Measurements from ENCODE around the gene THBD. TPM values are rescaled to one million over a fixed set of nuclear protein-coding genes. Genes with fewer than 3 reads are reported as not detected.

The THBD gene
- total RNA-seq, 1 experiment from 2014 or later, result 0.28 TPM

DNA sequence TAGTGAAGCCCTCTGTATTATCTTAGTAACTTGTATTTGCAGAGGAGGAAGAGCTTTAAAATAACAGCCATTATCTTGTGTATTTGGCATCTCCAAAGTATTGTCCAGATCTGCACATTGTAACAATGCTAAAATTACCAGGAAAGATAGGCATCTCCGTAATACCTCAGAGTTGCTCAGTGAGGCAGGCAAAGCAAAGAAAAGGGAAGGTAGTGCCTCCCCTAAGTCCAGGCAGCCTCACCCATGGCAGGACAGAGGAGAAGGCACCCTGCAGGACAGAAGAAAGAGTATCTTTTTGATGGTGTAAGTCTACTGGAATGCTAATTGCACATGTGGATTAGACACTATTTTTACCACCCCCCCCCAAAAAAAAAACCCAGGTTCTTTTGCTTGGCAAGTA lies 27.9 kb downstream of the THBD start:
- Histone ChIP-seq H4K91ac (ENCODE audit: insufficient read length, low read depth, low read length) (no peak overlapping the region), H2BK12ac (ENCODE audit: insufficient read length, low read depth, low read length) (no peak overlapping the region), H2BK5ac (ENCODE audit: insufficient read length, low read length) (no peak overlapping the region), H3K79me2 (ENCODE audit: insufficient read depth, low read length) (no peaks in the 10 kb centered on the region), H3K9ac (ENCODE audit: extremely low read depth, insufficient read length, low read length) (no peak overlapping the region), H3K4ac (ENCODE audit: low read depth, low read length) (no peak overlapping the region), H2AK5ac (ENCODE audit: insufficient read length, low read length) (no peak overlapping the region), H3K27ac (ENCODE audit: insufficient read length, low read depth, low read length) (no peak overlapping the region), H3K4me2 (ENCODE audit: insufficient read depth, insufficient read length, low read length) (no peak overlapping the region), H2AFZ (ENCODE audit: low read length) (no peak overlapping the region), H3K79me1 (ENCODE audit: insufficient read depth, low read depth, low read length, poor library complexity, severe bottlenecking) (no peaks in the 10 kb centered on the region), H2BK120ac (ENCODE audit: low read depth, low read length, poor library complexity, severe bottlenecking) (no peak overlapping the region), H3K18ac (ENCODE audit: insufficient read length, low read depth, low read length) (no peak overlapping the region), H3K9me3 (ENCODE audit: control insufficient read depth, low read depth, low read length) (no peaks in the 10 kb centered on the region), H2BK15ac (ENCODE audit: low read depth, low read length) (no peak overlapping the region), H4K5ac (ENCODE audit: insufficient read length, low read depth, low read length) (no peak overlapping the region), H3K23me2 (ENCODE audit: insufficient read length, low read depth, low read length, poor library complexity, severe bottlenecking) (no peaks in the 10 kb centered on the region), H3K4me1 (ENCODE audit: insufficient read depth, low read length) (no peaks in the 10 kb centered on the region), H4K20me1 (ENCODE audit: control insufficient read depth, insufficient read depth, insufficient read length) (no peaks in the 10 kb centered on the region), H3K27me3 (ENCODE audit: insufficient read depth, low read length) (no peaks in the 10 kb centered on the region), H3K14ac (ENCODE audit: insufficient read depth, low read length) (no peak overlapping the region), H3K23ac (ENCODE audit: insufficient read length, low read depth, low read length) (no peak overlapping the region), H3T11ph (ENCODE audit: low read length) (no peak overlapping the region), H4K8ac (replicated peaks; ENCODE audit: insufficient read length, low read depth, low read length) (no peak overlapping the region), H3K56ac (ENCODE audit: insufficient read length, low read depth, low read length) (no peak overlapping the region), H2BK20ac (ENCODE audit: low read depth, low read length, poor library complexity, severe bottlenecking) (no peak overlapping the region)
- Mint-ChIP-seq H3K36me3 (ENCODE audit: insufficient read depth in 1 of 3, low read depth in 3 of 3) (no peaks in the 10 kb centered on the region; a peak in 1 of 7 replicates), H3K4me3 (no peak overlapping the region), H3K9me3 (no peaks in the 10 kb centered on the region), H3K4me1 (peaks cover 5 to 14% of the 10 kb centered on the region in 2 experiments; a peak in 3 of 4 replicates), H3K27me3 (ENCODE audit: low read depth) (peaks cover 4% of the 10 kb centered on the region), H3K27ac (no peak overlapping the region)
- WGBS (ENCODE audit: extremely low coverage, insufficient read length, low lambda C conversion rate), result no CpG with 5 or more reads among the region's 1 CpG
- no peak for TF ChIP-seq CTCF (conservative IDR thresholded peaks at IDR 0.05)
- DNase-seq, result no peak
